ENCODE results near the gene SLC22A1. TPM values are rescaled to one million over a fixed set of nuclear protein-coding genes. Genes with fewer than 3 reads are reported as not detected.
A peak's percentile ranks its signal among the peaks of the same experiment; 100 is the strongest.
"Not testable (repeated sequence)": the region's sequence is repeated elsewhere in the genome, so short reads cannot be mapped to it uniquely, and the experiment has no call there.

SLC22A1 gene
- total RNA-seq, 1 experiment from 2014 or later = 0.56 TPM

- no peak for DNase-seq (ENCODE audit: low spot score)
Observed at GRCh38 chr6:160137130-160137988, 15.7 kb downstream of the SLC22A1 start.

DNA sequence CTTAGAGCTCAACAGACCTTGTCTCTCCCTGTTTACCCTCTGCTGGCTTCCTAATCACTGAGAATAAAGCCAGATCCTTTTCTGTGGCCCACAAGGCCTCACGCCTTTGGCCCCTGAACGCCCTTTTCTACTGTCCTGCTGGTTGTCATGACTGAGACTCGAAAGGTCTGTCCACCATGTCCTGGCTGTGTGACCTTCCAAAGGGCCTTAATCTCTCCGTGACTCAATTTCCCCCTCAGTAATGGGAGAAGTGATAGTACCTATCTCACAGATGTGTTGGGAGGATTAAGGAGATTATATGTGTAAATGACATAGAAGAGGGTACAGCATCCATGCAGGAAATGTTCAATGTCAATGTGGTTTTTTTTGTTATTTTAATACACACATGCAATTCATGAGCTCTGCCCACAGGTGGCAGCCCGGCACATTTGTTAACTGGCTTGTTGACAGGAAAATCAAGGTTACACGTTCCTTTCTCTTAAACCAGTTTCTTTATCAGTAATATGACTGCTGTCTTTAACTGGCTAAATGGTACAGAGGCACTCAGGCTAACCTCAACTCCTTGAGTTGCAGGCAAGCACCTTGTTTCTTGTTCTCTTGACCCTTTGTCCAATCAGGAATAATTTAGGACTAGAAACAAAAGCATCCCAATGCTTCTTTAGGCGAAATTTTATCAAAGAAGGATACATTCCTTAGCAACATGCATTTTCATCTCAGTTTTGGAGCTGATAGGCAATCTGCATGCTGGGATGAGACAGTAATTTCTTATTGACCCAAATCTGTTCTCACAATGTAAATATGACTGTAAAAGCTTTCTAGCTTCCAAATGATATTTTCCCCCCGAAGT, 16.6 kb downstream of the SLC22A1 start:
- peak; percentile 68 for DNase-seq (ENCODE audit: low spot score)

DNA sequence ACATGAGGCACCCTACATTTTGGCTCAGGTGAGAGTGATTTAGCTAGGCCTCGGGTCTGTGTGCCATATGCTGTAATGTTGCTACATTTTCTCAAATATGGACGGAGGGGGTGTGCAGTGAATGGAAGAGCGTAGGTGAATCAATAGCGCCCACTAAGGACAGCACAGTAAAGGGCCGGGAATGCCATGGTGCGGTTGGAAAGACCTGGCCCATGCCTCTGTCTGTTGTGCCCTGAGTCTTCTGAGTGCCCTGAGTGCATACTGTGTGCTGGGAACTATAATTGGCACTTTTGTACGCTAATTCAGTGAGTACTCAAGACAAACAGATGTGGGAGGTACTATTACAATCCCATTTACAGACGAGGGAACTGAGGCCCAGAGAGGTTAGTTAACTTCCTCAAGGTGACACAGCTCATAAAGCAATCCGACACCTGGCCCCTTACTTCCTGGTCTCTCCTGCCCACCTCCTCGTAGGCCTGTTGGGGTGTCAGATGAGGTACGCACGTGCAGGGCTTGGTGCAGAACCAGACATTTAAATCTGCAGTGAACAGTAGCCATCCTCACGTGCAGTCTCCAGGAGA, 17.3 kb downstream of the SLC22A1 start:
- DNase-seq (ENCODE audit: low spot score) = no peak

- DNase-seq (ENCODE audit: low spot score) = no peak
Observed at GRCh38 chr6:160139420-160139851, 17.8 kb downstream of the SLC22A1 start.

DNA sequence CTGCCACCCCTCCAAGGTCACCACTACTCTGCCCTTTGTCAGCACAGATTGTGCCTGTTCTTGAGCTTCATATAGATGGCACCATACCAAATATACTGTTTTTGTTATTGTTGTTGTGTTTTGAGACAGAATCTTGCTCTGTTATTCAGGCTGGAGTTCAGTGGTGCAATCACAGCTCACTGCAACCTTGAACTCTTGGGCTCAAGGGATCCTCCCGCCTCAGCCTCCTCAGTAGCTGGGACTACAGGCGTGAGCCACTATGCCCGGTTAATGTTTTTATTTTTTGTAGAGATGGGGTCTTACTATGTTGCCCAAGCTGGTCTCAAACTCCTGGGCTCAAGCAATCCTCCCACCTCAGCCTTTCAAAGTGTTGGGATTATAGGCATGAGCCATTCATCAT, 18.9 kb downstream of the SLC22A1 start:
- not testable (repeated sequence) for DNase-seq (ENCODE audit: low spot score)

DNA sequence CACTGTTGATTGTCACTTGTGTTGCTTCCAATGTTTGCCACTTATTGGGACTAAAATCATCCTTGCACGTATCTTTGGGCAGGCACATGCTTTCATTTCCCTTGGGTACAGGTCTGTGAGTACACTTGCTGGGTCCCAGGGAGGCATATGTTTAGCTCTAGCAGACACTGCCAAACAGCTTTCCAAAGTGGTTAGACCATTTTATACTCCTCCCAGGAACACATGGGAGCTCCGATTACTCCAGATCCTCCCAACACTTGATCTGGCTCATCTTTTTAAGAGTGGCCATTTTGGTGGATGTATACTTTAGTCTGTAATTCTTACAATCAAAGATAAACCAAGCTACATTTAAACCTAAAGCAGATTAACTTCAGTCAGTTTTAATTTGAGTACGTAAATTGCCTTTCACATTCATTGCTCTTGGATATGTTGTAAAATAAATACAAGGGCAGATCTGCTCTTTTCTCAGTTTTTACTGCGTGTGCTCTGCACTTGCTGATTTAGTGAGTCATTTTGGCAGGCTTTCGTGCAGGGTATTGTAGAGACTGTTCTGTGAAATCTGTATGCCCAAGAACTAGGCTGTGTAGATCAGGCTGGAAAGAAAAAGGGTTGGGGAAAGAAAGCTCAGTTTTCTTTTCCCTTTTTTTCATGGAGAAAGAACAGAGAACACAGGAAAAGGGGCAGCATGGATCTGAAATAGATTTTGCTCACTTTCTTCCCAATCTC, 19.5 kb downstream of the SLC22A1 start:
- no peak for DNase-seq (ENCODE audit: low spot score)

GRCh38 chr6:160142115-160142715, 20.6 kb downstream of the SLC22A1 start:
- no peak for DNase-seq (ENCODE audit: low spot score)

DNA sequence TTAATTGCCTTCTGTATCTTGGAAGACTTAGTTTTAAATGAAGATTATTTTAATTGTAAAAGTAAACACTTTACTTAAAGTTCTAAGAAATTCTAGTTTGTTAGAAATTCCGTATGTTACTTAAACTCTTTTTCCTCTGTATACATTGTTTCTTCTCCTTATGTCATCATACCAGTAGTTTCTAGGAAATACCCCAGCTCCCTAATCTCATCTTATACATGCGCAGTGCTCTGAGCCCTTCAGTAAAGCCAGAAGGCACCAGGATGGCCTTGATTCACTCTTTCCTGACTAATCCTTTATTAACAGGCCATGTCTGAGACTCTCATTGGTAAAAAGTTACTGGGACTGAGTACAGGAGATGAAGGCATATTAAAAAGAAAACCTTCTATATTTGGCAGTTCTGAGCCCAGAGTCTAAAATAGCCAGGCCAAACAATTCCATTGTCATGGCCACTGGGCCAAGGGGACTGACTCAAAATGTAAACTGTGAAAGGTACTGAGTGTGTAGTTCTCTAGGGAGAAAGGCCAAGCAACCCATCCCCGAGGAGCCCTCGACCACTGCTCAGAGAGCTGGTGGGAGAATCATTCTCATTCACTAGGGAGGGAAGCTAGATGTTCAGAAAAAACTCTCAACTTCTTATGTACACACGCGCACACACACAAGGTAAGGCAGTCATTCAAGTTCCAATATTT, 25.0 kb downstream of the SLC22A1 start:
- DNase-seq (ENCODE audit: low spot score) = no peak

- no peak for DNase-seq (ENCODE audit: low spot score)
Observed at GRCh38 chr6:160147146-160147536, 25.5 kb downstream of the SLC22A1 start.

- no peak for DNase-seq (ENCODE audit: low spot score)
Observed at GRCh38 chr6:160154471-160154870, 32.9 kb downstream of the SLC22A1 start.

GRCh38 chr6:160156842-160157241, 35.2 kb downstream of the SLC22A1 start:
- no peak for DNase-seq (ENCODE audit: low spot score)

DNA sequence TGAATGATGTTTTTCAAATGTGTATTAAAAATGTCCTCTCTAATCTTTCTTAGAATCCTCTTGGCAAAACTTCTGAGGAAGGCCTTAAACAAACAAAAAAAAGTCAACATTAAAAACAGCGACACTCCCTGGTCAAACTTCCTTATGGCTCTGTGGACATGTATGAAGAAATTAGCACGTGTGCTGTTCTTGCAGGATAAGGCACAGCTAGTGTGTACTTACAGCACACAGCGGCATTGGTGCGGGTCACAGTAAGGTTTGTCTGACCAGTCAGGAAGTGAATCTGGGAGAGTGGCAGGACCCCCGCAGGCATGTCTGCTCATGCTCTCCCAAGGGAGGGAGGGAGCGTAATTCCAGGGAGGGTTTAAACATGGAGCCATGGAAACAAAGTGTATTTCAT, 38.8 kb downstream of the SLC22A1 start:
- DNase-seq (ENCODE audit: low spot score) = peak; percentile 60

- no peak for DNase-seq (ENCODE audit: low spot score)
Observed at GRCh38 chr6:160160929-160161646, 39.5 kb downstream of the SLC22A1 start.

DNA sequence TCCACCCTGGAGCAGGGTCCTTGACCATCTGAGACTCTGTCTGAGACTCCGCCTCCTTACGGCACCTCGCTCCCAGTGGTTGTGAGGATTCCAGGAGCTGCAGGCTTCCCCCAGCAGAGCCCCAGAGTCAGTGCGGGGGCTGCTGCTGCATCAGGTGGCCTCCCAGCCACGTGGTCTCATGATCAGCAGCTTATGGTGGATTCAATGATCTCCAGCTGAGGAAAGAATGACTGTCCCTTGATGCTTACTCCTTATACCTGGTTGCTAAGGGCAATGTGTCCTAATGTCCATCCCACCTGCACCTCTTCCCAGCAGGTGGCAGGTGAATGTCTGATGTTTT, 40.0 kb downstream of the SLC22A1 start:
- no peak for DNase-seq (ENCODE audit: low spot score)

DNA sequence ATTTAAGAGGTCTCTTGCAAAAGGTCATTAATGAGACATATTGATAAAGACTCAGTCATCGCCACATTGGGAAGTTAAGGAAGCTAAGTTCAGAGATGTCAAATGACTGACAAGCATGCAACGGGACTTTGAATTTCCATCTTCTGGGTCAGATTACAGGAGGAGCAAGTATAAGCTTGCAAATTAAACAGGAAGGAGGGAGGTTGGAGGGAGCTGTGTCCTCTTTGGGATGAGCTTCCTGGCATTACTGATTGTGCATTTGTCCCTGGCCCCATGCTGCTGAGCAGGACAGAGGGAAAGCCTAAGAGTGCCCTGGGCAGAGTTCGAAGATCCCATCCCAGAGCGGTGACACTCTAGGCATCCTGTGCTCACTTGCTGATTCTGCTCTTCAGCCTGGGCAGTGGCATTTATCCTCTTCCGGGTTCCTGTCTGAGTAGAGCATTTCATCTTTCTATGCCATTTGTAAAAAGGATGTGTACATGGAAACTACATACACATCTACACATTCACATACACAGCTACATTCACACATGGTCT, 40.5 kb downstream of the SLC22A1 start:
- no peak for DNase-seq (ENCODE audit: low spot score)

- no peak for DNase-seq (ENCODE audit: low spot score)
Observed at GRCh38 chr6:160163425-160163824, 41.8 kb downstream of the SLC22A1 start.

GRCh38 chr6:160163912-160164311, 42.3 kb downstream of the SLC22A1 start:
- no peak for DNase-seq (ENCODE audit: low spot score)

- DNase-seq (ENCODE audit: low spot score) = not testable (repeated sequence)
Observed at GRCh38 chr6:160165928-160166327, 44.3 kb downstream of the SLC22A1 start.

GRCh38 chr6:160167604-160168399, 46.2 kb downstream of the SLC22A1 start:
- no peak for DNase-seq (ENCODE audit: low spot score)

All from HT-29 (cell line).